ENCODE data around the gene SSC5D.

SSC5D gene

GRCh38 chr19:55466241-55466614 lies 22.0 kb upstream of the SSC5D start:
- no peak overlapping the region for H3K4me3 ChIP-seq (replicated peaks; ENCODE audit: low read depth, low read length)
- no peak for DNase-seq (ENCODE audit: low read depth)
- no peak for TF ChIP-seq CTCF (IDR thresholded peaks at IDR 0.05; ENCODE audit: low read length, missing control alignments)

GRCh38 chr19:55467236-55468053 lies 20.8 kb upstream of the SSC5D start:
- peak; percentile 82 for DNase-seq (ENCODE audit: low read depth)
- no peak overlapping the region for H3K4me3 ChIP-seq (replicated peaks; ENCODE audit: low read depth, low read length)
- peak; percentile 54 for TF ChIP-seq CTCF (IDR thresholded peaks at IDR 0.05; ENCODE audit: low read length, missing control alignments)

- no peak overlapping the region for H3K4me3 ChIP-seq (replicated peaks; ENCODE audit: low read depth, low read length)
Measured at GRCh38 chr19:55468054-55468393, 20.2 kb upstream of the SSC5D start.

GRCh38 chr19:55471266-55471665 lies 17.0 kb upstream of the SSC5D start:
- DNase-seq (ENCODE audit: low read depth): no peak
- H3K4me3 ChIP-seq (replicated peaks; ENCODE audit: low read depth, low read length): no peak overlapping the region
- TF ChIP-seq CTCF (IDR thresholded peaks at IDR 0.05; ENCODE audit: low read length, missing control alignments): no peak

More at GRCh38 chr19:55468054-55468393, 20.2 kb upstream of the SSC5D start:
- TF ChIP-seq CTCF (IDR thresholded peaks at IDR 0.05; ENCODE audit: low read length, missing control alignments): no peak
- DNase-seq (ENCODE audit: low read depth): no peak

GRCh38 chr19:55472463-55472862 lies 15.8 kb upstream of the SSC5D start:
- no peak overlapping the region for H3K4me3 ChIP-seq (replicated peaks; ENCODE audit: low read depth, low read length)
- peak; percentile 55 for DNase-seq (ENCODE audit: low read depth)
- TF ChIP-seq CTCF (IDR thresholded peaks at IDR 0.05; ENCODE audit: low read length, missing control alignments): no peak

GRCh38 chr19:55473225-55474012 lies 14.8 kb upstream of the SSC5D start:
- TF ChIP-seq CTCF (IDR thresholded peaks at IDR 0.05; ENCODE audit: low read length, missing control alignments): no peak
- DNase-seq (ENCODE audit: low read depth): no peak
- H3K4me3 ChIP-seq (replicated peaks; ENCODE audit: low read depth, low read length): no peak overlapping the region
